A673 (cell line): Measurements from ENCODE around the gene NUP37. TPM values are rescaled to one million over a fixed set of nuclear protein-coding genes. Genes with fewer than 3 reads are reported as not detected.

Experiments
- BruUV-seq: library from RNA; stranded (reverse); fragments of 400-500 nt; replicated peaks from 2 replicates; lab custom pipeline; 2021; lab: Mats Ljungman, UMichigan
- CTCF ChIA-PET: fragments of 300-600 bp; sonication (Branson Sonifier 250); formaldehyde crosslinking; loops from one replicate; lab custom pipeline; 2022; ENCODE audit warnings: antibody characterized with exemption; lab: Charles Lee
- POLR2A ChIA-PET: fragments of 300-600 bp; sonication (Branson Sonifier 250); formaldehyde crosslinking; loops from one replicate; lab custom pipeline; 2022; ENCODE audit warnings: antibody characterized with exemption; ENCODE audit not compliant: low non-redundant PET; lab: Charles Lee
- DNase-seq: peaks from one replicate; pipeline ENCODE4 v3.0.0-alpha.2; 2015; ENCODE audit warnings: low spot score
- H3K27ac ChIP-seq: fragments of 200-600 bp; sonication (generic); 2 replicates; pipeline ENCODE4 v1.5.1; 2016; ENCODE audit warnings: mixed run types, low read depth, mild to moderate bottlenecking, mixed read lengths, antibody characterized with exemption, low read length; ENCODE audit not compliant: poor library complexity, severe bottlenecking
- H3K27me3 ChIP-seq: fragments of 200-600 bp; sonication (generic); replicated peaks from 2 replicates; pipeline ENCODE4 v1.6.1; 2017; ENCODE audit warnings: mixed run types, low read depth, mild to moderate bottlenecking, mixed read lengths, antibody characterized with exemption, low read length; ENCODE audit not compliant: insufficient read depth, poor library complexity
- H3K36me3 ChIP-seq: fragments of 200-600 bp; sonication (generic); 2 replicates; pipeline ENCODE4 v1.6.1; 2016; ENCODE audit warnings: mixed run types, mild to moderate bottlenecking, mixed read lengths, antibody characterized with exemption, low read length; ENCODE audit not compliant: insufficient read depth, poor library complexity, severe bottlenecking
- H3K4me1 ChIP-seq: fragments of 200-600 bp; sonication (generic); 2 replicates; pipeline ENCODE4 v1.6.1; 2017; ENCODE audit warnings: mixed run types, mild to moderate bottlenecking, mixed read lengths, antibody characterized with exemption, low read length; ENCODE audit not compliant: insufficient read depth, poor library complexity, severe bottlenecking
- H3K4me3 ChIP-seq: fragments of 200-600 bp; sonication (generic); 2 replicates; pipeline ENCODE4 v1.5.1; 2016; ENCODE audit warnings: low read depth, mixed run types, mild to moderate bottlenecking, mixed read lengths, low read length; ENCODE audit not compliant: poor library complexity, severe bottlenecking
- H3K9me3 ChIP-seq: fragments of 200-600 bp; sonication (generic); 2 replicates; pipeline ENCODE4 v1.6.1; 2016; ENCODE audit warnings: mixed run types, low read depth, mild to moderate bottlenecking, mixed read lengths, antibody characterized with exemption, low read length; ENCODE audit not compliant: poor library complexity, severe bottlenecking
- CTCF ChIP-seq: fragments of 300-800, 200-600 bp; sonication (generic); conservative IDR thresholded peaks from 2 replicates; pipeline ENCODE4 v1.5.1; 2017; ENCODE audit warnings: low read depth, mild to moderate bottlenecking, antibody characterized with exemption, low read length, moderate library complexity, mixed read lengths
- EZH2 ChIP-seq: fragments of 200-600 bp; sonication (generic); IDR thresholded peaks from 2 replicates; pipeline ENCODE4 v1.6.1; 2017; ENCODE audit warnings: borderline replicate concordance, low read depth, mild to moderate bottlenecking, mixed read lengths, antibody characterized with exemption, low read length; ENCODE audit not compliant: poor library complexity, severe bottlenecking
- intact Hi-C: fragments of 100-400 bp; cut with micrococcal nuclease; formaldehyde crosslinking; loops from one replicate; pipeline ENCODE4 v1.10.0; 2022; ENCODE audit not compliant: unreplicated experiment
- total RNA-seq: library from RNA; stranded (reverse); gene quantifications from 2 replicates; pipeline ENCODE4 v1.2.3, GENCODE V29; 2021

The NUP37 gene
- total RNA-seq, 1 experiment from 2014 or later = 48.4 TPM

DNA sequence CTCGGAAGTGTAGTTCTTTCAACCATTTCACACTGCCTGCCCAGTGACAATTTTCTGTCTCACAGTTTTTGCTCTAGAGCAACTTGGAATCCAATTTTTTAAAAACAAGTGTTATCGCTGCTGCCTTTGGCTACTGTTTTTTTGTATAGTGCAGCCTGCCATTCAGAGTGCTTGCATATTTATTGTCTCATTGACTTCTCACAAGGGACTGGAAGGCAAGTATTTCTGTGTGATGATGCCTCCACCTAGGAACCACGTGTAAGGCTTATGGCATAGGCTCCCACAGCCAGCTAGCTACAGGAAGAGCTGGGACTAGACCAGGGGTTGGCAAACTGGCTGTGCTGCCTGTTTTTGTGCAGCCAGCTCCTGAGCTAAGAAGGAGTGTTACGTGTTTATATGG, 972 bp upstream of the NUP37 start:
- POLR2A ChIA-PET = interaction anchor here (0.7 kb wide), 1 partner anchor 27 kb away, joined by 9 read pairs; no protein-coding TSS in a partner anchor
- peak; percentile 19 for DNase-seq
- peak overlapping the region; percentile 91 for H3K4me3 ChIP-seq
- peaks cover 24% of the 10 kb centered on the region for H3K36me3 ChIP-seq
- H3K4me1 ChIP-seq = peaks cover 8% of the 10 kb centered on the region
- TSS peak; percentile 56 for BruUV-seq
- H3K9me3 ChIP-seq = no peaks in the 10 kb centered on the region
- H3K27me3 ChIP-seq = no peaks in the 10 kb centered on the region
- CTCF ChIA-PET = interaction anchor here (1.0 kb wide), 1 partner anchor 364 kb away, joined by 3 read pairs; no protein-coding TSS in a partner anchor
- no peak for TF ChIP-seq CTCF
- TF ChIP-seq EZH2 = no peak
- intact Hi-C loops = no loop called here
- H3K27ac ChIP-seq = peak overlapping the region; percentile 92

DNA sequence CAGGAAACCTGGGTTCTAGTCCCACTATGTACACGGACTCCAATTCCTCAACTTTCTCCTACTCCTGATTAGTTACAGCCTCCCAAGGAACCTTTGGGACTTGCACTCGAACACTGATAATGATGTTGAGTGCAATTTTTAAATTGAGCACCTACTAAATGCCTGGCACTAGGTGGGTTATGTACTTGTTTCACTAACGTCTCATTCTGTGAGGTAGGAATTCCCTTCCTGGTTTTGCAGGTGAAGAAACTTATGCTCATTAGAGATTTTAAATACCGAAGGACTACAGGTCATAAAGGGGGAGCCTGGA, 605 bp upstream of the NUP37 start:
- intact Hi-C loops = no loop called here
- Histone ChIP-seq H3K4me3 (peak overlapping the region; percentile 91), H3K9me3 (no peaks in the 10 kb centered on the region), H3K4me1 (peaks cover 8% of the 10 kb centered on the region), H3K27ac (peak overlapping the region; percentile 92), H3K36me3 (peaks cover 25% of the 10 kb centered on the region), H3K27me3 (no peaks in the 10 kb centered on the region)
- ChIA-PET CTCF (interaction anchor here (1.0 kb wide), 1 partner anchor 364 kb away, joined by 3 read pairs; no protein-coding TSS in a partner anchor), POLR2A (no interaction called here)
- no peak for DNase-seq
- TF ChIP-seq EZH2 = no peak
- no peak for TF ChIP-seq CTCF
- BruUV-seq = no TSS peak

GRCh38 chr12:102118874-102119273, 1.0 kb downstream of the NUP37 start:
- ChIA-PET CTCF (no interaction called here), POLR2A (no interaction called here)
- Histone ChIP-seq H3K27ac (no peak overlapping the region), H3K36me3 (peaks cover 25% of the 10 kb centered on the region), H3K4me1 (peaks cover 8% of the 10 kb centered on the region), H3K27me3 (no peaks in the 10 kb centered on the region), H3K9me3 (no peaks in the 10 kb centered on the region), H3K4me3 (peak overlapping the region; percentile 91)
- TF ChIP-seq CTCF = no peak
- TF ChIP-seq EZH2 = no peak
- BruUV-seq = no TSS peak
- intact Hi-C loops = no loop called here
- no peak for DNase-seq
